Hepatocyte (in vitro differentiated cells): Measurements from ENCODE around the gene MPV17. TPM values are rescaled to one million over a fixed set of nuclear protein-coding genes. Genes with fewer than 3 reads are reported as not detected.

Experiments used
- DNase-seq: peaks from one replicate; pipeline ENCODE4 v3.0.0-alpha.2; 2016; ENCODE audit warnings: low spot score
- H2AFZ ChIP-seq: fragments of 200-600 bp; sonication (generic); 2 replicates; pipeline ENCODE4 v1.6.0; 2016; ENCODE audit warnings: antibody characterized with exemption, mild to moderate bottlenecking
- H3K27ac ChIP-seq: fragments of 200-600 bp; sonication (generic); 2 replicates; pipeline ENCODE4 v1.5.1; 2016; ENCODE audit warnings: mild to moderate bottlenecking
- H3K27me3 ChIP-seq: fragments of 200-600 bp; sonication (generic); 2 replicates; pipeline ENCODE4 v1.6.1; 2016
- H3K36me3 ChIP-seq: fragments of 200-600 bp; sonication (generic); replicated peaks from 2 replicates; pipeline ENCODE4 v1.5.1; 2016; ENCODE audit warnings: low read depth; ENCODE audit not compliant: insufficient read depth
- H3K4me1 ChIP-seq: fragments of 200-600 bp; sonication (generic); 2 replicates; pipeline ENCODE4 v1.5.1; 2016; ENCODE audit warnings: mild to moderate bottlenecking, moderate library complexity; ENCODE audit not compliant: insufficient read depth
- H3K4me2 ChIP-seq: fragments of 200-600 bp; sonication (generic); 2 replicates; pipeline ENCODE4 v1.6.0; 2016
- H3K4me3 ChIP-seq: fragments of 200-600 bp; sonication (generic); 2 replicates; pipeline ENCODE4 v1.5.1; 2016; ENCODE audit warnings: mild to moderate bottlenecking
- H3K79me2 ChIP-seq: fragments of 200-600 bp; sonication (generic); 2 replicates; pipeline ENCODE4 v1.6.0; 2017; ENCODE audit warnings: mild to moderate bottlenecking
- H3K9me2 ChIP-seq: fragments of 200-600 bp; sonication (generic); replicated peaks from 2 replicates; pipeline ENCODE4 v1.6.0; 2017; ENCODE audit warnings: mild to moderate bottlenecking; ENCODE audit not compliant: insufficient read depth
- H3K9me3 ChIP-seq: fragments of 200-600 bp; sonication (generic); 2 replicates; pipeline ENCODE4 v1.5.1; 2016; ENCODE audit warnings: low read depth, mild to moderate bottlenecking
- H4K20me1 ChIP-seq: fragments of 200-600 bp; sonication (generic); 2 replicates; pipeline ENCODE4 v1.6.0; 2016; ENCODE audit warnings: mild to moderate bottlenecking; ENCODE audit not compliant: insufficient read depth, poor library complexity, severe bottlenecking
- CTCF ChIP-seq: fragments of 200-600 bp; sonication (generic); IDR thresholded peaks from 2 replicates; pipeline ENCODE4 v1.5.1; 2016; ENCODE audit warnings: antibody characterized with exemption, mild to moderate bottlenecking; ENCODE audit not compliant: poor library complexity
- EZH2 ChIP-seq: fragments of 200-600 bp; sonication (generic); IDR thresholded peaks from 2 replicates; pipeline ENCODE4 v1.6.1; 2016; ENCODE audit warnings: antibody characterized with exemption, mild to moderate bottlenecking, borderline replicate concordance
- EZH2phosphoT487 ChIP-seq: fragments of 200-600 bp; sonication (generic); IDR thresholded peaks from one replicate; pipeline ENCODE4 v1.6.1; 2018; ENCODE audit warnings: antibody characterized with exemption, mild to moderate bottlenecking, low read depth, moderate library complexity; ENCODE audit not compliant: unreplicated experiment, severe bottlenecking
- WGBS: methylation state at CpG from one replicate; pipeline ENCODE4 v1.1.6; 2016; ENCODE audit warnings: low lambda C conversion rate; ENCODE audit errors: missing lambda C conversion rate; 5-methylcytosine and 5-hydroxymethylcytosine counted together
- polyA plus RNA-seq: library from polyadenylated mRNA; unstranded; fragments of >200 nt; fragmentation: Nextera tagmentation; extraction: Ambion mirVana; gene quantifications from 2 replicates; pipeline ENCODE4 v1.2.1, GENCODE V29; 2016
- total RNA-seq: library from RNA; depleted of rRNA; stranded (reverse); fragments of >200 nt; gene quantifications from 2 replicates; pipeline ENCODE4 v1.2.3, GENCODE V29; 2014

Gene MPV17
- total and polyA plus RNA-seq, 2 experiments from 2014 or later = 71.4 to 111 TPM

DNA sequence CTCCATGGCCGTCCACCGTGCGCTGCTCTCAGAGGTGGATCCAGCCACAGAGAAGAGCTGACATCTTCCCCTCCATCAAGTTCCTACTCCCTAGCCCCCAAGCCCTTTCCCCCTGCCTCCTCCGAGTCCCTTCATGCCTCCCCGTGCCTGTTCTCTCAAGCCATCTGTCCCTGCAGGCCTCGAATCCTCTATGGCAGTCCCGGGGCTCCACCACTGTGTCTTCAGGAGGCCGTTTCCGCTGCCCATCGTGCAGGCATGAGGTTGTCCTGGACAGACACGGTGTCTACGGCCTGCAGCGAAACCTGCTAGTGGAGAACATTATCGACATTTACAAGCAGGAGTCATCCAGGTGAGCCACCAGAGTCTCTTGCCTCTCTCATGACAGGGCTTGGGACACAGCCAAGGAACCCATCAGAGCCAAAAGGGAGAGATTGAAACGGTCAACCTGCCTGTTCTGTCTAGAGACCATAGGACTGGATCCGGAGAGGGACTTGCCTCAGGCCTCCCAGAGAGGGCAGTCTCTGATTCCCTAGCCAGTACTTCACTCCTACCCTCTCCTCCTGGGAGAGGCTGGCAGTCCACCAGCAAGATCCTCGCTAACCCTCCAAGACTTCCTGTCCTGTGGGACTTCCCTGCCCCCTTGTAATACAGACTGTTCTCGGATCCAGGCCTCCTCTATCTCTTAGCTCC lies 24.4 kb downstream of the MPV17 start:
- Histone ChIP-seq H4K20me1 (no peaks in the 10 kb centered on the region), H3K79me2 (no peaks in the 10 kb centered on the region), H3K4me3 (no peak overlapping the region), H2AFZ (no peak overlapping the region), H3K27ac (no peak overlapping the region), H3K9me2 (no peaks in the 10 kb centered on the region), H3K27me3 (no peaks in the 10 kb centered on the region), H3K36me3 (no peaks in the 10 kb centered on the region), H3K4me1 (peaks cover 3% of the 10 kb centered on the region), H3K4me2 (no peak overlapping the region), H3K9me3 (no peaks in the 10 kb centered on the region)
- 91% methylated on average over 18 of the region's 18 CpGs for WGBS
- TF ChIP-seq CTCF (no peak), EZH2 (no peak), EZH2phosphoT487 (no peak)
- no peak for DNase-seq

DNA sequence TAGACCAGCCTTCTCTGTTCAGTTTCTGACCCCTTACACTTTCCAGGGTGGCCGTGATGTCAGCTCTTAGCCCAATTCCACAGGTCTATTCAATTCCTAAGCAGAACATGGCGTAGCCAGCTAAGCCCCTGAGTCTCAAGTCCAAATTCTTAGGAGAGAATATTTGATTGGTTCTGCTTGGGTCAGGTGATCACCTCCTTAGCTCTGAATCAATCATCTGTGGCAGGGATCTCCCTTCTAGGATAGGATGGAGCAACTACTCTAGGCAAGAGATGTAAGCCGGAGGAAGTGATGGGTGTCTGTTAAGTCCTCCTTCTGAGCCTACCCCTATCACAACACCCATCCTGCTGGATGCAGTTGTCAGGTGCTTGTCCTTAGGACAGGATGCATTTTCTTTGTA lies 25.7 kb downstream of the MPV17 start:
- no peaks in the 10 kb centered on the region for H3K27me3 ChIP-seq
- H3K9me3 ChIP-seq = no peaks in the 10 kb centered on the region
- H2AFZ ChIP-seq = no peak overlapping the region
- H3K9me2 ChIP-seq = no peaks in the 10 kb centered on the region
- H3K4me3 ChIP-seq = no peak overlapping the region
- no peak overlapping the region for H3K4me2 ChIP-seq
- H3K36me3 ChIP-seq = no peaks in the 10 kb centered on the region
- DNase-seq = no peak
- WGBS = 81% methylated on average over 3 of the region's 3 CpGs
- TF ChIP-seq EZH2 = no peak
- no peak for TF ChIP-seq CTCF
- no peak for TF ChIP-seq EZH2phosphoT487
- no peaks in the 10 kb centered on the region for H3K79me2 ChIP-seq
- no peaks in the 10 kb centered on the region for H4K20me1 ChIP-seq
- H3K4me1 ChIP-seq = peaks cover 4% of the 10 kb centered on the region
- H3K27ac ChIP-seq = no peak overlapping the region

DNA sequence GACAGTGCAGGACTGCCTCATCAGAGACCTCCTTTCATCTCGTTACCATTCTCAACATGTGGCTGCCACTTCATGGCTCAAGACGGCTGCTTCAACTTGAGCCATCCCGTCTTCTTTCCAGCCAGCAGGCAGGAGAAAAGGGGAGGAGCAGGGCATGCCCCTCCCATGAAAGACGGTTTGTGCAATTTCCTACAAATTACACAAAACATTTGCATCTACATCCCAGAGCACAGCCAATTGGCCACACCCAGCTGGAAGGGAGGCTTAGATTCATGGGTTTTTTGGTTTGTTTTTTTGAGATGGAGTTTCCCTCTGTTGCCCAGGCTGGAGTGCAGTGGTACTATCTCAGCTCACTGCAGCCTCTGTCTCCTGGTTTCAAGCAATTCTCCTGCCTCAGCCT lies 26.4 kb downstream of the MPV17 start:
- Histone ChIP-seq H3K79me2 (no peaks in the 10 kb centered on the region), H3K4me2 (no peak overlapping the region), H3K4me1 (peaks cover 4% of the 10 kb centered on the region), H2AFZ (no peak overlapping the region), H3K27me3 (peaks cover 7% of the 10 kb centered on the region), H3K9me2 (no peaks in the 10 kb centered on the region), H3K4me3 (no peak overlapping the region), H4K20me1 (no peaks in the 10 kb centered on the region), H3K36me3 (no peaks in the 10 kb centered on the region), H3K9me3 (no peaks in the 10 kb centered on the region), H3K27ac (no peak overlapping the region)
- TF ChIP-seq EZH2 (no peak), EZH2phosphoT487 (no peak), CTCF (no peak)
- no peak for DNase-seq
- 76% methylated on average over 4 of the region's 4 CpGs for WGBS
